H1 (cell line): Measurements from ENCODE around the gene RNF38. TPM values are rescaled to one million over a fixed set of nuclear protein-coding genes. Genes with fewer than 3 reads are reported as not detected.

Experiments used
- CTCF ChIA-PET: fragments of 300-600 bp; sonication (Branson Sonifier 250); formaldehyde crosslinking; loops from one replicate; lab custom pipeline; 2021; ENCODE audit not compliant: partially characterized antibody; lab: Charles Lee
- POLR2A ChIA-PET: fragments of 300-600 bp; sonication (Branson Sonifier 250); formaldehyde crosslinking; loops from one replicate; lab custom pipeline; 2021; ENCODE audit warnings: inconsistent platforms; ENCODE audit not compliant: partially characterized antibody; lab: Charles Lee
- DNase-seq, 2 experiments: peaks; one replicate each; pipeline versions ENCODE4 v3.0.0 to v3.0.0-alpha.2; 2010 to 2022; ENCODE audit warnings: low spot score in 2 of 2, low read depth in 1 of 2, mixed read lengths in 1 of 2
- FAIRE-seq: peaks from 2 replicates; lab custom pipeline; 2011; peaks lifted over from hg19 to GRCh38; lab: Jason Lieb, UNC
- H2AFZ ChIP-seq: 2 replicates; pipeline ENCODE4 v1.8.1; 2012; ENCODE audit warnings: low read length, inconsistent platforms
- H2AK5ac ChIP-seq: 2 replicates; pipeline ENCODE4 v1.6.1; 2013; ENCODE audit warnings: low read depth, low read length
- H2BK120ac ChIP-seq: replicated peaks from 2 replicates; pipeline ENCODE3; 2013; ENCODE audit warnings: low read depth, low read length, inconsistent platforms
- H2BK12ac ChIP-seq: 2 replicates; pipeline ENCODE4 v1.6.1; 2013; ENCODE audit warnings: low read depth, low read length
- H2BK15ac ChIP-seq: 2 replicates; pipeline ENCODE4 v1.6.1; 2013; ENCODE audit warnings: low read length
- H2BK20ac ChIP-seq: 2 replicates; pipeline ENCODE4 v1.6.1; 2013; ENCODE audit warnings: low read length
- H2BK5ac ChIP-seq: 2 replicates; pipeline ENCODE4 v1.6.1; 2013; ENCODE audit warnings: low read depth, low read length
- H3K14ac ChIP-seq: 2 replicates; pipeline ENCODE4 v1.6.1; 2013; ENCODE audit warnings: inconsistent platforms; ENCODE audit not compliant: insufficient read length
- H3K18ac ChIP-seq: 2 replicates; pipeline ENCODE4 v1.6.1; 2013; ENCODE audit warnings: low read length; ENCODE audit errors: extremely low read depth
- H3K23ac ChIP-seq: 2 replicates; pipeline ENCODE4 v1.6.1; 2013; ENCODE audit warnings: inconsistent platforms; ENCODE audit not compliant: insufficient read length
- H3K23me2 ChIP-seq: 2 replicates; pipeline ENCODE4 v1.6.1; 2013; ENCODE audit warnings: low read depth, low read length
- H3K27ac ChIP-seq: 2 replicates; pipeline ENCODE4 v1.6.1; 2011; ENCODE audit warnings: low read depth, low read length, inconsistent platforms
- H3K27me3 ChIP-seq, 4 experiments: replicated peaks in 1 of 4; 1 replicate in 1 of 4; 2 replicates in 3 of 4; pipeline versions ENCODE4 v1.6.1 to v1.8.1; 2011 to 2013; ENCODE audit warnings: low read length in 3 of 4, mild to moderate bottlenecking in 3 of 4, inconsistent platforms in 2 of 4, mixed read lengths in 2 of 4, moderate library complexity in 1 of 4; ENCODE audit not compliant: control insufficient read depth in 3 of 4, insufficient read depth in 3 of 4; ENCODE audit errors: extremely low read depth in 1 of 4
- H3K36me3 ChIP-seq, 4 experiments: 2 replicates each; pipeline versions ENCODE4 v1.6.1 to v1.8.1; 2011 to 2013; ENCODE audit warnings: mild to moderate bottlenecking in 4 of 4, low read length in 3 of 4, moderate library complexity in 2 of 4, control low read depth in 1 of 4, inconsistent platforms in 1 of 4; ENCODE audit not compliant: insufficient read depth in 4 of 4, control insufficient read depth in 2 of 4
- H3K4ac ChIP-seq: replicated peaks from 2 replicates; pipeline ENCODE3; 2013; ENCODE audit warnings: low read length, low read depth, mixed read lengths, inconsistent platforms; ENCODE audit not compliant: insufficient read length
- H3K4me1 ChIP-seq, 4 experiments: replicated peaks in 1 of 4; 1 replicate in 1 of 4; 2 replicates in 3 of 4; pipeline versions ENCODE4 v1.6.1 to v1.8.1; 2011 to 2013; ENCODE audit warnings: low read length in 3 of 4, inconsistent platforms in 2 of 4, mixed read lengths in 1 of 4; ENCODE audit not compliant: insufficient read depth in 4 of 4, control insufficient read depth in 3 of 4
- H3K4me2 ChIP-seq, 2 experiments: 2 replicates each; pipeline versions ENCODE4 v1.6.1 to v1.8.1; 2011 to 2013; ENCODE audit warnings: low read depth in 2 of 2, low read length in 2 of 2, control low read depth in 1 of 2, inconsistent platforms in 1 of 2, mild to moderate bottlenecking in 1 of 2; ENCODE audit not compliant: insufficient read depth in 1 of 2
- H3K4me3 ChIP-seq, 4 experiments: fragments of 200-600, 300-600 bp in 1 of 4; sonication (generic), shearing (Covaris generic), sonication (Bioruptor Twin) in 1 of 4; 2 replicates each; pipeline versions ENCODE4 v1.5.1 to v1.8.1; 2011 to 2016; ENCODE audit warnings: low read length in 4 of 4, low read depth in 3 of 4, control low read depth in 2 of 4, inconsistent platforms in 2 of 4, mild to moderate bottlenecking in 2 of 4, mixed read lengths in 1 of 4, moderate library complexity in 1 of 4; ENCODE audit not compliant: insufficient read depth in 2 of 4; ENCODE audit errors: extremely low read depth in 1 of 4
- H3K56ac ChIP-seq: replicated peaks from 2 replicates; pipeline ENCODE3; 2013; ENCODE audit warnings: low read depth, mild to moderate bottlenecking, mixed read lengths, low read length, inconsistent platforms; ENCODE audit not compliant: insufficient read length
- H3K79me1 ChIP-seq: 2 replicates; pipeline ENCODE4 v1.6.1; 2013; ENCODE audit warnings: low read depth, low read length, control low read depth
- H3K79me2 ChIP-seq, 2 experiments: 2 replicates each; pipeline versions ENCODE4 v1.6.1 to v1.8.1; 2012 to 2013; ENCODE audit warnings: low read length in 2 of 2, mild to moderate bottlenecking in 2 of 2, inconsistent platforms in 1 of 2; ENCODE audit not compliant: insufficient read depth in 2 of 2, control insufficient read depth in 1 of 2
- H3K9ac ChIP-seq, 4 experiments: replicated peaks in 1 of 4; 1 replicate in 1 of 4; 2 replicates in 3 of 4; pipeline versions ENCODE4 v1.6.1 to v1.8.1; 2011 to 2013; ENCODE audit warnings: low read depth in 3 of 4, low read length in 3 of 4, control low read depth in 2 of 4, mild to moderate bottlenecking in 2 of 4, moderate library complexity in 2 of 4, inconsistent platforms in 1 of 4; ENCODE audit errors: extremely low read depth in 1 of 4
- H3K9me3 ChIP-seq, 2 experiments: 2 replicates each; pipeline versions ENCODE4 v1.6.1 to v1.8.1; 2012 to 2013; ENCODE audit warnings: mild to moderate bottlenecking in 2 of 2, moderate library complexity in 2 of 2, control low read depth in 1 of 2, inconsistent platforms in 1 of 2, low read depth in 1 of 2, low read length in 1 of 2, mixed read lengths in 1 of 2; ENCODE audit not compliant: insufficient read depth in 2 of 2
- H4K20me1 ChIP-seq, 2 experiments: replicated peaks in 1 of 2; 2 replicates each; pipeline versions ENCODE3 to v1.8.1; 2011 to 2013; ENCODE audit warnings: inconsistent platforms in 2 of 2, low read length in 2 of 2, mild to moderate bottlenecking in 1 of 2; ENCODE audit not compliant: insufficient read depth in 2 of 2, control insufficient read depth in 1 of 2
- H4K5ac ChIP-seq: 2 replicates; pipeline ENCODE4 v1.6.1; 2013; ENCODE audit warnings: low read length, low read depth, mixed read lengths, inconsistent platforms; ENCODE audit not compliant: insufficient read length
- H4K8ac ChIP-seq: 2 replicates; pipeline ENCODE4 v1.8.0; 2013; ENCODE audit warnings: mild to moderate bottlenecking, moderate library complexity, low read length, inconsistent platforms; ENCODE audit not compliant: insufficient read depth; ENCODE audit errors: extremely low read depth
- H4K91ac ChIP-seq: replicated peaks from 2 replicates; pipeline ENCODE3; 2013; ENCODE audit warnings: low read length, mixed read lengths, inconsistent platforms; ENCODE audit not compliant: insufficient read length
- ATF3 ChIP-seq: IDR thresholded peaks from 2 replicates; pipeline ENCODE4 v1.6.1; 2011; ENCODE audit warnings: low read depth, mild to moderate bottlenecking, low read length; ENCODE audit not compliant: insufficient read depth
- BRCA1 ChIP-seq: IDR thresholded peaks from 2 replicates; pipeline ENCODE4 v1.6.1; 2012; ENCODE audit warnings: low read depth, low read length, improper control_type of control experiment
- CREB1 ChIP-seq: IDR thresholded peaks from 2 replicates; pipeline ENCODE4 v1.6.1; 2012; ENCODE audit warnings: inconsistent platforms
- GABPA ChIP-seq: IDR thresholded peaks from 2 replicates; pipeline ENCODE4 v1.6.1; 2011; ENCODE audit warnings: mild to moderate bottlenecking, low read length, moderate library complexity, borderline replicate concordance; ENCODE audit not compliant: insufficient read depth
- HDAC2 ChIP-seq, 2 experiments: fragments of 300-600 bp in 1 of 2; sonication (generic) in 1 of 2; IDR thresholded peaks; 2 replicates each; pipeline ENCODE4 v1.6.1; 2011 to 2012; ENCODE audit warnings: low read depth in 2 of 2, low read length in 2 of 2, mild to moderate bottlenecking in 2 of 2, moderate library complexity in 2 of 2, borderline replicate concordance in 1 of 2, inconsistent platforms in 1 of 2
- KDM1A ChIP-seq: fragments of 200-600, 300-600 bp; sonication (generic); IDR thresholded peaks from 2 replicates; pipeline ENCODE4 v1.7.1; 2016; ENCODE audit warnings: mild to moderate bottlenecking, low read length, borderline replicate concordance
- NANOG ChIP-seq: IDR thresholded peaks from 2 replicates; pipeline ENCODE4 v1.6.1; 2011; ENCODE audit warnings: low read length, low read depth, mild to moderate bottlenecking, inconsistent platforms; ENCODE audit not compliant: insufficient read depth, poor library complexity, severe bottlenecking
- NRF1 ChIP-seq: IDR thresholded peaks from 2 replicates; pipeline ENCODE4 v1.6.1; 2011; ENCODE audit warnings: mild to moderate bottlenecking, low read depth, low read length, improper control_type of control experiment
- RBBP5 ChIP-seq: IDR thresholded peaks from 2 replicates; pipeline ENCODE4 v1.7.1; 2012; ENCODE audit warnings: low read depth, mild to moderate bottlenecking, inconsistent platforms, low read length, moderate library complexity, borderline replicate concordance
- RXRA ChIP-seq: IDR thresholded peaks from 2 replicates; pipeline ENCODE4 v1.6.1; 2011; ENCODE audit warnings: low read depth, mild to moderate bottlenecking, low read length, moderate library complexity; ENCODE audit not compliant: insufficient read depth
- TAF1 ChIP-seq: IDR thresholded peaks from 2 replicates; pipeline ENCODE4 v1.6.1; 2011; ENCODE audit warnings: mild to moderate bottlenecking, low read depth, low read length
- ZNF274 ChIP-seq: IDR thresholded peaks from 2 replicates; pipeline ENCODE4 v1.7.0; 2012; ENCODE audit warnings: low read length, borderline replicate concordance; ENCODE audit errors: extremely low read depth
- WGBS, 2 experiments: shearing (Covaris generic) in 1 of 2; methylation state at CpG; one replicate each; pipeline versions ENCODE4 v1.1.6 to v1.1.7; 2013 to 2015; ENCODE audit warnings: low lambda C conversion rate in 2 of 2, mixed read lengths in 2 of 2, inconsistent platforms in 1 of 2, low coverage in 1 of 2, missing lambda C conversion rate in 1 of 2; ENCODE audit not compliant: insufficient replicate concordance in 2 of 2, insufficient coverage in 1 of 2, insufficient read length in 1 of 2; ENCODE audit errors: extremely low coverage in 1 of 2, missing lambda C conversion rate in 1 of 2; 5-methylcytosine and 5-hydroxymethylcytosine counted together
- polyA plus RNA-seq, 7 experiments: library from polyadenylated mRNA; depleted of rRNA in 3 of 7; stranded (reverse) in 5 of 7; unstranded in 2 of 7; fragments of >200 nt in 5 of 7; fragments of 200-250 nt in 2 of 7; gene quantifications; 1 replicate in 5 of 7; 2 replicates in 1 of 7; 4 replicates in 1 of 7; pipeline versions ENCODE4 v1.2.1 to v1.2.3, GENCODE V29; 2011 to 2013; ENCODE audit warnings: missing spikeins in 2 of 7, mixed read lengths in 2 of 7
- total RNA-seq: library from RNA; stranded (reverse); fragmentation: NEBNext Ultra II Directional; extraction: Animal tissue kit (Norgen Biotek cat#: 25700); gene quantifications from 2 replicates; pipeline ENCODE4 v1.2.1, GENCODE V29; 2021
- TF ChIP-seq, protein P1 (sequence below): IDR thresholded peaks from 2 replicates; pipeline ENCODE4 v1.6.1; 2012; ENCODE audit warnings: inconsistent platforms

Gene RNF38
- total and polyA plus RNA-seq, 2 of the 8 experiments (the other 6 are each of a cell fraction or from before 2014, with no cell fraction given): 54.9 to 60.9 TPM

- no peak overlapping the region for H2BK12ac ChIP-seq
- no peak overlapping the region for H3K4ac ChIP-seq
- H3K4me2 ChIP-seq: no peak overlapping the region
- no peak overlapping the region for H4K91ac ChIP-seq
- no peaks in the 10 kb centered on the region for H4K20me1 ChIP-seq
- no peak overlapping the region for H3K56ac ChIP-seq
- 0 out of 2 replicates have a peak overlapping the region, but pooled peaks have one; percentile 54 for H4K8ac ChIP-seq
- no peaks in the 10 kb centered on the region for H3K36me3 ChIP-seq
- no peak overlapping the region for H4K5ac ChIP-seq
- H2AK5ac ChIP-seq: no peak overlapping the region
- H2BK15ac ChIP-seq: no peak overlapping the region
- H2BK5ac ChIP-seq: no peak overlapping the region
- H3K23ac ChIP-seq: no peak overlapping the region
- no peak overlapping the region for H3K14ac ChIP-seq
- H2AFZ ChIP-seq: no peak overlapping the region
- no peak for DNase-seq
- WGBS, 2 experiments: 86% methylated on average over 7 of the region's 7 CpGs; no CpG with 5 or more reads in 1 of the 2 experiments
- FAIRE-seq: no peak
- H2BK120ac ChIP-seq: no peak overlapping the region
- no peak overlapping the region for H3K4me3 ChIP-seq
- H3K79me2 ChIP-seq: no peaks in the 10 kb centered on the region
- peaks cover 0 to 6% (median 2%) of the 10 kb centered on the region in 4 experiments; a peak in 4 of 7 replicates for H3K4me1 ChIP-seq
- no peaks in the 10 kb centered on the region for H3K23me2 ChIP-seq
- H3K9ac ChIP-seq: no peak overlapping the region
- H3K9me3 ChIP-seq: no peaks in the 10 kb centered on the region
- H3K27ac ChIP-seq: no peak overlapping the region
- no peaks in the 10 kb centered on the region for H3K27me3 ChIP-seq
- POLR2A ChIA-PET: no interaction called here
- no peaks in the 10 kb centered on the region for H3K79me1 ChIP-seq
- H2BK20ac ChIP-seq: no peak overlapping the region
- no peak overlapping the region for H3K18ac ChIP-seq
- CTCF ChIA-PET: interaction anchor here (0.9 kb wide), 1 partner anchor 445 kb away, joined by 3 read pairs; no protein-coding TSS in a partner anchor
- TF ChIP-seq GABPA: no peak
- TF ChIP-seq ATF3: no peak
- no peak for TF ChIP-seq RBBP5
- TF ChIP-seq RXRA: no peak
- TF ChIP-seq NANOG: no peak
- TF ChIP-seq, protein P1, sequence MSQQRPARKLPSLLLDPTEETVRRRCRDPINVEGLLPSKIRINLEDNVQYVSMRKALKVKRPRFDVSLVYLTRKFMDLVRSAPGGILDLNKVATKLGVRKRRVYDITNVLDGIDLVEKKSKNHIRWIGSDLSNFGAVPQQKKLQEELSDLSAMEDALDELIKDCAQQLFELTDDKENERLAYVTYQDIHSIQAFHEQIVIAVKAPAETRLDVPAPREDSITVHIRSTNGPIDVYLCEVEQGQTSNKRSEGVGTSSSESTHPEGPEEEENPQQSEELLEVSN: no peak
- no peak for TF ChIP-seq ZNF274
- TF ChIP-seq NRF1: no peak
- no peak for TF ChIP-seq CREB1
- TF ChIP-seq KDM1A: no peak
- TF ChIP-seq TAF1: no peak
- TF ChIP-seq BRCA1: no peak
- no peak for TF ChIP-seq HDAC2 (IDR thresholded peaks at IDR 0.05; ENCODE audit: borderline replicate concordance in 1 of 2, low read depth in 2 of 2, low read length in 2 of 2)
Observed at GRCh38 chr9:36293171-36293570, 106.9 kb downstream of the RNF38 start.
